Measurements from ENCODE around the gene MDFI.
"Not testable (repeated sequence)": the region's sequence is repeated elsewhere in the genome, so short reads cannot be mapped to it uniquely, and the experiment has no call there.

Gene MDFI

DNA sequence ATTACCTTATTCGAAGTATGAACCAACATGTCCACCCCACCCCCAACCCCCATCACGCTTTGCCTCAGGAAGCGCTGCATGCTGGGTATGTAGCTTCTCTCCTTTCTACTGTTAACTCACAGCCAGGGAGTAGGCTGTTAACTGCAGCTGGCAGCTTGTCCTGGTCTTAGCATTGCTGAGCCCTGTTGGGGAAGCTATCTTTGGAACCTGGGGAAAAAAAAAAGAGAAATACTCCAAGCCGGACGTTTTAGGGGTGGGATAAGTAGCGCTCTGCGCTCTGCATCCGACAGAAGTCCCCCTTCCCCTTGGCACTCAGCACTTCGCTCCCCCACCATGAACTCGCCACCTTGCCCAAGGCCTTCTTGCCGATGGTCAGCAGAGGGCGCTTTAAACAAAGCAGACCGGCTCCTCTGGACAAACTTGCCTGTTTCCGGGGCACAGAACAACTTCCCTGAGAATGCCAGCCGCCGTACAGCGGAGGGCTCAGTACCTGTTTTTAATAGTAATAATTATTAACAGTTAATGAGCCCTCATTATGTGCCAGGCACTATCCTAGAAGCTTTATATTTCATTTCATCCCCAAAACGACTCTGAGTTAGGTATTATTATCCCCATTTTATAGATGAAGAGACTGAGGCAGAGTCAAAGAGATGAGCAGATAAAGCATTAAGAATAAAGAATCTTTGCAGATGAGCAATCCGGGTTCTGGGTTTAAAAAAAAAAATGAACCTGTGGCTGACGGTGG lies 35.2 kb upstream of the MDFI start:
- peak; percentile 41 to 63 (median 50) for DNase-seq

DNA sequence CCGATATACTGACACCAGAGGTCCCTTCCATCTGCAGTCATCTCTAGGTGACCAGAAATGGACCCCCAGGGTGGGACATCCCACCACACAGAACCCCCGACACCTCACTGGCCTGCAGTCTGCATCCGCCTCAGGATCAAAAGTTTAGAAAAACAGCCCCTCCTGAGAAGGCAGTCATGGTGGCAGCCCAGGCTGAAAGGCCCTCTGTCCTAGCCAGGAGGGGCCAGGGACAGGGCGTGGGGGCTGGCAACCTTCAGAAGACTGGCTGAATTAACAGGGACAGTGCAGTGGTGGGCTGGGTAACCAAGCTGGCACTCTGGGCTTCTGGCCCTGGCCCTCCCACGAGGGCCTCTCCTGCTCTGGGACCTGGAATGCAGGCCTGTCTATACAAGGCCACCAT lies 34.3 kb upstream of the MDFI start:
- DNase-seq: no peak

DNA sequence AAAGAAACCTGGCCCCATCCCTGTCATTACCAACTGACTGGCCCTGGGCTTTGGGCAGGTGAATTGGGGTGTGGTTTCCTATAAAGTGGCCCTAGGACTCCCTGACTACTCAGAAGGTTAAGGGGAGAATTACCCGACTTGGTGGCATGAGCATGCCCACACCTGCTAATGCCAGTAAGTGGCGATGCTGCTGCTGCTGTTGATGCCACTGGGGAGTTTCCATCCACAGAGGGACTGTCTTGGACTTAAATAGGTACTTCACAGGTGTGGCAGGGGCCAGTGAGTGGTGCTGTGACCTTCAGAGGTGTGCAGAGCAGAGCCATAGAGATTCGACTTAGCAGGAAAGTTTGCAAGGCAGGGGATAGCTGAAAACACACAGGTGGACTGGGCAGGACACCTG lies 32.6 kb upstream of the MDFI start:
- no peak for DNase-seq

DNA sequence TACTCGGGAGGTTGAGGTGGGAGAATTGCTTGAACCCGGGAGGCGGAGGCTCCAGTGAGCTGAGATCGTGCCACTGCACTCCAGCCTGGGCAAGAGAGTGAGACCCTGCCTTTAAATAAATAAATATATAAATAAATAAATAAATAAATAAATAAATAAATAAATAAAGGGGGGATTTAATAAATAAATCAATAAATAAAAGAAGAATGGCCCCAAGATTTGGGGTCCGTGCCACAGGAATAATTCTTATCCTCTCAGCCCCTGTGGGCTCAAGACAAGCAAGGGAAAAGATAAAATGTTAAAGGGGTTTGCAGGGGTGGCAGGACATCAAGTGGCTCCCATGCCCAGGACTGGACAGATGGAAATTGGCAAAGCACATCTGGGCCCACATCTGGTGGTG lies 31.2 kb upstream of the MDFI start:
- DNase-seq: no peak

GRCh38 chr6:41607736-41608135 lies 30.5 kb upstream of the MDFI start:
- no peak for DNase-seq

DNA sequence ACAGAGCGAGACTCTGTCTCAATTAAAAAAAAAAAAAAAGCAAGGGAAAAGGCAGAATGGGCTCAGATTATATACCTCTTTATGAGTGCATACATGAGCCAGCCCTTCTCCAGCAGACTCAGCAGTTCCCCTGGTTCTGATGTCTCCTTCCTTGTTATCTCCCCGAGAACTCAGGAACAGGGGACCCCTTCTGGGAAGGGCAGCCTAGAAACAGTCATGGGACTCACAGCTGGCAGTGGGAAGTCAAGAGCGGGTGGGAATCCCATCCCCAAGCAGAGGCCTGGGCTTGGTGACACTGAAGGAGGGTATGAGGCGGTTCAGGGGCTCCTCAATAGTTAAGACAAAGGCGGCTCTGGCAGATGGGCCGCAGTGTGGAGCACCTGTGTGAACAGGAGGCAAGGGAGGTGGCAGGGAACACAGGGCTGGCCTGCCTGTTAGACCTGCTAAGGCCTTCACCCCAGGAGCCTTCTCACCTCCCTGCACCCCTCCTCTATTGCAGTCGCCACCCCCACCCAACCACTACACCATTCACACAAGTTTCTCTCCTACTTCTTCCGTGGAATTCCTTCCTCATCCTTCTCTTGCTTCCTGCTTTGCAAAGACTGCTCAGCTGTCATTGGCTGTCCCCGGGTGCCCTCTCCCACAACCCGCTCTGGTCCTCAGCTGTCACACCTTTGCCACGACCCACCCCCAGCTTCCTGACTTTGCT lies 29.7 kb upstream of the MDFI start:
- no peak for DNase-seq

- DNase-seq: no peak
These were observed 23.6 kb upstream of the MDFI start for GRCh38 chr6:41614715-41615114.

DNA sequence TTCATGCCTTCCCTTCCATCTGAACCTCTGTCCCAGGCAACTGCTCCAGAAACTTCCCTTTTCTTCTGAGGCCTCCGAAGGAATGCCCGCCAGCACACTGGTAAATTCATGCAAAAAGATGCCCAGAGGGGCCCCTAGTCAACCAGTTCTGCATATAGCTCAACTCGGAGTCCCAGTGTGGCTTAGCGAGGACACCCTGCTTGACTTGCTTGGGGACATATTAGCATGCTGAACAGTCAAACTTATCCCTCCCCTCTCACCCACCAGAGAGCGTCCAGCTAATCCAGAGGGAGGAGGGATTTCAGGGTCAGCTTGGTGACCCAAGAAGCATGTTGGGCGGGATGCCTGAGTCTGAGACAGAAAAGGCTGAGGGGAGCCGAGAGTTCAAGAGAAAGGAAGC lies 23.0 kb upstream of the MDFI start:
- no peak for DNase-seq

DNA sequence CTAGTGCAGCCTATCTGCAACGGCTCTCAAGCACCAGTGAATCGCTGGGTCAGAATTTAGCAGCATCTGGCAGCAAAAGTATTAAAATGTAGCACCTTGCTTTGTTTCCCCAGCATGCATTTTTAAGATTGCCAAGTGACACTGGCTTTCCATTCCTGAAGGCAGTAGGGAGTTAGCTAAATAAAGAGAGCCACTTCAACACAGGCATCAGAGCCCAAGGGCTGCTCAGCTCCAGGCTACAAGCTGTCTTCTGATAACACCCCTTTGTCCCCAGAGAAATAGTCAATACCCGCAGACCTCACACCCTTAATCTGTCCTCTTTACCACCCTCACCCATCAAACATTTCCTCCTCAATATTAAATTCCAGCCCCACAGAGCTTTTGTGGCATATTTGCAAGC lies 19.7 kb upstream of the MDFI start:
- DNase-seq: no peak

- not testable (repeated sequence) for DNase-seq
These were observed 19.1 kb upstream of the MDFI start for GRCh38 chr6:41619193-41619592.

- no peak for DNase-seq
These were observed 16.9 kb upstream of the MDFI start for GRCh38 chr6:41621367-41621766.

DNA sequence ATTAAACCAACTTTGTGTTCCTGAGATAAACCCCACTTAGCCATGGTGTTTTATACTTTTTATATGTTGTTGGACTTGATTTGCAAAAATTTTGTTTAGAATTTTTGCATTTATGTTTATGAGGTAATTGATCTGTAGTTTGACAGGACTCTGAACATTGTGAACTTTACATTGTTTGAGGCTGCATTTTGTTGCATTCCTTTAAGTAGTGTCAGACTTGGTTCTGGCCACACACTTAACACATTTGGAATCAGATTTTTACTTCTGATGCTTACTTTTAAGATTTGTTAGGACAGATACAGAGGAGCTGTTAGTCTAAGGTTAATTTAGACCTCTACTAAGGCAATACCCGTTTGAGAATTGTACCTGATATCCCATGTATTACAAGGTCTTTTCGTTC lies 16.5 kb upstream of the MDFI start:
- no peak for DNase-seq

GRCh38 chr6:41622206-41622988 lies 15.9 kb upstream of the MDFI start:
- DNase-seq: no peak

DNA sequence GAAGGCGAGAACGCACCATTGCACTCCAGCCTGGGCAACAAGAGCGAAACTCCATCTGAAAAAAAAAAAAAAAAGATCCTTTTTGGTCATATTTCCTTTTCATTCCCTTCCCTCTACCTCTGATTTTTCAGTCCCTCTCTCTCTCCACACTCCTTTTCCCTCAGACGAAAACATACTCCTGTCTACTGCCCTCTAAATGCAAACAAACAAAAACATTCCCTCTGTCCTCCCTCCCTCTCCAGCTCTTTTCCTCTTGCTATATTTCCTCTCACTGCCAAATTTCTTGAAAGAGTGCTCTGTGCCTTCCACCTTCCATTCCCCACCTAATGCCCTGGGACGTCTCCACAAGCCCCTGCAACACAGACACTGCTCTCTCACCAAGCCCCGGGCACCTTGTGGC lies 14.9 kb upstream of the MDFI start:
- no peak for DNase-seq

DNA sequence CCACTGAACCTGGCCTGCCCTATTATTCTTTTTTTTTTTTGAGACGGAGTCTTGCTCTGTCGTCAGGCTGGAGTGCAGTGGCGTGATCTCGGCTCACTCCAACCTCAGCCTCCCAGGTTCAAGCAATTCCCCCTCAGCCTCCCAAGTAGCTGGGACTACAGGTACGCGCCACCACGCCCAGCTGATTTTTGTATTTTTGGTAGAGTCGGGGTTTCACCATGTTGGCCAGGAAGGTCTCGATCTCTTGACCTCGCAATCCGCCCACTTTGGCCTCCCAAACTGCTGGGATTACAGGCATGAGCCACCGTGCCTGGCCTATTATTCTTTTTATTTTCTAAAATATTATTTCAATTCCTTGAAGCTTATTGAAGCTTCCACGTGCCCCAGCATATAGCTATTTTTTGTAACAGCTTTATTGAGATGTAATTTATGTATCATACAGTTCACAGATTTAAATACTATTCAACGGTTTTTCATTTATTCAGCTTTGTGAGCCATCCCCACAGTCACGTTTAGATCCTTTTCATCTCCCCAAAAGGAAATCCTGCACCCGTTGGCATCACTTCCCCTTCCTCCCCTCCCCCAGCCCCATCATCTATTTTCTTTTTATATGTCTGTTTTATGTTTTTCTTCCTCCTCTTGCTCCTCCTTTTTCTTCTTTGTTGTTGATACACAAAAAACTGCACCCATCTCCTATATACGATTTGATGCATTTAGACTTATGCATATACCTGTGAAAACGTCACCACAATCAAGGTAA lies 13.5 kb upstream of the MDFI start:
- DNase-seq: no peak

DNA sequence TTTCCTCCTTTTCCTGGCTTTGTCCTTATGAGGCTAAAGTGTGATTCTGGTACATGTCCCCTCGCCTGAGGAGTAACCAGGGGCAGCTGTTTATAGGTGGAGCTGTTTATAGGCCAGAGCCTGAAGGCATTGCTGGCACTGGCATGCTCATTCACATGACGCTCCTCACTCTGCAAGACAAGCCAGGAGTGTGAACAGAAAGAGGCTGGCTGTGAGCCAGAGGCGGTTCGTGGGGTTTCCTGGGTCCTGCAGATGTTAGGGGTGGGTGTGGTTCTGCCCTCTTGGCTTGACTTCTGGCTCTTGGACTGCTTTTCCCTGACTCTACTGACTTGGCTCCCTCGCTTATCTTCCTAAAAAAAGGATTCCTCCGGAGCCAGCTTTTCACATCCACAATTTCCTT lies 12.8 kb upstream of the MDFI start:
- no peak for DNase-seq

GRCh38 chr6:41626022-41626421 lies 12.2 kb upstream of the MDFI start:
- DNase-seq: no peak

DNA sequence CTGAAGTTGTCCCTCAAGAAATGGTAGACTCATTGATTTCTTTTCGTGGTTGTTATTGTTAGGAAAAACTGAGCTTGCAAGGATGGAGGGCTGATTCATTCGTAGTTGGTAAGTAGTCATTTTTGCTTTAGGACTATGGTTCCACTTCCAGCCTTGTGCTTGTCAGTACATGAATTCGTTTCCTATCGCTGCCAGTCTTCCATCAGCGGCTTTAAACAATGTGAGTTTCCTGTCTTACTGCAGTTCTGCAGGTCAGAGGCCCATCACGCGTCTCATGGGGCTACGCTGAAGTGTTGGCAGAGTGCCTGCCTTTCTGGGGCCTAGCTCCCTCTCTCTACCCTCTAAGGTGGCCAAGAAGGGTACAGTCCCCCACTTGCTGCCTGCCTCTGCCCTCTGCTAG lies 11.4 kb upstream of the MDFI start:
- no peak for DNase-seq

- no peak for DNase-seq
These were observed 9.1 kb upstream of the MDFI start for GRCh38 chr6:41629128-41629527.

DNA sequence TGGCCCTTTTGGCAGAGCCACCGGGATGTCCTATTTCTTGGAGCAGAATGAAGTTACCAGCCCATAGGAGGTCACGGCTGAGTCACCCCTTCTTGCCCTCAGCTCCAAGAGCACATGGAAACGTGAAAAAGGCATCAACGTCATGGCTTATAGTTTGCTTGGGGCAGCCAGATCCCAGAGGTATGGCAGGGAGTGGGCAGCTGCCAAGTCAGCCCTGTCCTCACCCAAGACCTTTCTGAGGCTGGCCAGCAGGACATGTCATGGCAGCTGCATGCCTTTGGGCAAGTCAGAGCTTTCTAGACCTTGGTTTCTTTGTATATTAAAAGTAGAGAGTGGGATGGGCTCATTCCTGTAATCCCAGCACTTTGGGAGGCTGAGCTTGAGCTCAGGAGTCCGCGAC lies 8.2 kb upstream of the MDFI start:
- no peak for DNase-seq

DNA sequence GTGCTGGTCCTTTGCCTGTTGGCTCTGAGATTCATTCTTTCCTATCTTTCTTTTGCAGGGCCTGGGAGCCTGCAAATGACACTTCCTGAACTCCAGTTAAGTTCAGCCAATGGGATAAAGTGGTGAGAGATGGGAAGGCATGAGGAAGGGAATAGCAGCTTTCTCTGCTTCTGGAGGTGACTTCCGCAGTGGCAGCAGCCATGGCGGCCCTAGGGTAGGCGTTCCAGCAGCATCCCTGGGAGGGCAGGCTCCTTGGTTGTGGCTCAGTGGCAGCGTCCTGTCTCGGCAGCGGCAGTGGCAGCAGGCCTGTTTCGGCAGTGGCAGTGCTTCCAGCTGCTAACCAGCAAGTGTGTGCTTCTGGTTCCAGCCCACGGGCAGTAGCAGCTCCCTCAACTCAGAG lies 7.3 kb upstream of the MDFI start:
- no peak for DNase-seq

DNA sequence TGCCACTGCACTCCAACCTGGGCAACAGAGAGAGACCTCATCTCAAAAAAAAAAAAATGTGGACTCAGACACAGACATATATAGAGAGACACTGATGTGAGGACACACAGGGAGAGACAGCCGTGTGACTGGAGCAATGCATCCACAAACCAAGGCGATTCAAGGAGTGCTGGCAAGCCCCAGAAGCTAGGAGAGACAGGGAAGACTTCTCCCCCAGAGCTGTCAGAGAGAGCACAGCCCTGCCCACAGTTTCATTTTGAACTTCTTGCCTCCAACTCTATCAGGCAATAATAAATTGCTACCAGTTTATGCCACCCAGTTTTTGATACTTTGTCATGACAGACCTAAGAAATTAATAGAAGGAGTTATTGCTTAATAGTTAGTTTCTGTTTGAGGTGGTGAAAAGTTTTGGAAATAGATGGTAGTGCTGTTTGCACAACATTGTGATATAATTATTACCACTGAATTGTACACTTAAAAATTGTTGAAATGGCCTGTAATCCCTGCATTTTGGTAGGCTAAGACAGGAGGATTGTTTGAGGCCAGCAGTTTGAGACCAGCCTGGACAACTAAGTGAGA lies 5.1 kb upstream of the MDFI start:
- DNase-seq: no peak

- no peak for DNase-seq
These were observed 3.6 kb upstream of the MDFI start for GRCh38 chr6:41634657-41635056.

Measured in activated CD4-positive, CD25-positive, alpha-beta regulatory T cell (primary cell).